Measurements from ENCODE around the gene COPS3.
"Not testable (repeated sequence)": the region's sequence is repeated elsewhere in the genome, so short reads cannot be mapped to it uniquely, and the experiment has no call there.

The COPS3 gene

GRCh38 chr17:17301659-17302058 is 20.6 kb upstream of the COPS3 start:
- DNase-seq, result not testable (repeated sequence)

GRCh38 chr17:17300624-17301568 is 19.9 kb upstream of the COPS3 start:
- no peak for DNase-seq

GRCh38 chr17:17298108-17298507 is 17.1 kb upstream of the COPS3 start:
- no peak for DNase-seq

GRCh38 chr17:17297217-17297616 is 16.2 kb upstream of the COPS3 start:
- no peak for DNase-seq

GRCh38 chr17:17295141-17295540 is 14.1 kb upstream of the COPS3 start:
- DNase-seq, result no peak

GRCh38 chr17:17289701-17290100 is 8.7 kb upstream of the COPS3 start:
- DNase-seq, result no peak

GRCh38 chr17:17289086-17289485 is 8.0 kb upstream of the COPS3 start:
- DNase-seq, result no peak

- no peak for DNase-seq
Measured at GRCh38 chr17:17285951-17286350, 4.9 kb upstream of the COPS3 start.

- no peak for DNase-seq
Measured at GRCh38 chr17:17279316-17279715, 1.7 kb downstream of the COPS3 start.

- DNase-seq, result not testable (repeated sequence)
Measured at GRCh38 chr17:17277431-17277830, 3.6 kb downstream of the COPS3 start.

GRCh38 chr17:17275971-17276370 is 5.1 kb downstream of the COPS3 start:
- no peak for DNase-seq

GRCh38 chr17:17269926-17270773 is 10.9 kb downstream of the COPS3 start:
- DNase-seq, result no peak

GRCh38 chr17:17264430-17264829 is 16.6 kb downstream of the COPS3 start:
- DNase-seq, result no peak

GRCh38 chr17:17258998-17259397 is 22.0 kb downstream of the COPS3 start:
- DNase-seq, result no peak

- no peak for DNase-seq
Measured at GRCh38 chr17:17258011-17258410, 23.0 kb downstream of the COPS3 start.

- DNase-seq, result no peak
Measured at GRCh38 chr17:17256316-17256715, 24.7 kb downstream of the COPS3 start.

GRCh38 chr17:17255689-17256088 is 25.4 kb downstream of the COPS3 start:
- DNase-seq, result not testable (repeated sequence)

- no peak for DNase-seq
Measured at GRCh38 chr17:17254036-17254435, 27.0 kb downstream of the COPS3 start.

- DNase-seq, result no peak
Measured at GRCh38 chr17:17253406-17253805, 27.6 kb downstream of the COPS3 start.

- no peak for DNase-seq
Measured at GRCh38 chr17:17252149-17252661, 28.8 kb downstream of the COPS3 start.

GRCh38 chr17:17246879-17247278 is 34.2 kb downstream of the COPS3 start:
- no peak for DNase-seq

- DNase-seq, result no peak
Measured at GRCh38 chr17:17243163-17243562, 37.9 kb downstream of the COPS3 start.

GRCh38 chr17:17242246-17242645 is 38.8 kb downstream of the COPS3 start:
- DNase-seq, result no peak

- no peak for DNase-seq
Measured at GRCh38 chr17:17241656-17242055, 39.4 kb downstream of the COPS3 start.

Data from NCI-H345 (cell line).